Head of caudate nucleus (tissue), 42 donors: Measurements from ENCODE around the gene SLC13A3.

Experiments used
- DNase-seq, 42 donors: peaks; one replicate each; pipeline versions ENCODE4 v3.0.0 to v3.0.0-alpha.2; 2020 to 2021; ENCODE audit warnings: mixed read lengths in 7 of 42
- intact Hi-C: fragments of 100-400 bp; cut with DNase I; formaldehyde crosslinking; loops from one replicate; pipeline ENCODE4 v1.15.0; 2022

The SLC13A3 gene

GRCh38 chr20:46619445-46619844 is 31.8 kb downstream of the SLC13A3 start:
- no peak for DNase-seq
- intact Hi-C loops, result no loop called here

GRCh38 chr20:46618316-46619100 is 32.8 kb downstream of the SLC13A3 start:
- peak in 1 of 42 donors; percentile 45 for DNase-seq
- intact Hi-C loops, result no loop called here

- DNase-seq, result no peak
- intact Hi-C loops, result no loop called here
These were observed 36.8 kb downstream of the SLC13A3 start for GRCh38 chr20:46614503-46614902.

GRCh38 chr20:46610145-46610544 is 41.1 kb downstream of the SLC13A3 start:
- no peak for DNase-seq
- intact Hi-C loops, result no loop called here

GRCh38 chr20:46609043-46609442 is 42.2 kb downstream of the SLC13A3 start:
- DNase-seq, result no peak
- intact Hi-C loops, result no loop called here

- intact Hi-C loops, result no loop called here
- no peak for DNase-seq
These were observed 43.3 kb downstream of the SLC13A3 start for GRCh38 chr20:46607849-46608497.

- intact Hi-C loops, result no loop called here
These were observed 43.9 kb downstream of the SLC13A3 start for GRCh38 chr20:46607191-46607848.

GRCh38 chr20:46606817-46607190 is 44.5 kb downstream of the SLC13A3 start:
- peak in 1 of 42 donors; percentile 8 for DNase-seq
- intact Hi-C loops, result no loop called here

More at GRCh38 chr20:46607191-46607848, 43.9 kb downstream of the SLC13A3 start:
- no peak for DNase-seq

- intact Hi-C loops, result no loop called here
These were observed 45.1 kb downstream of the SLC13A3 start for GRCh38 chr20:46605978-46606816.

GRCh38 chr20:46605181-46605580 is 46.1 kb downstream of the SLC13A3 start:
- DNase-seq, result no peak
- intact Hi-C loops, result no loop called here

More at GRCh38 chr20:46605978-46606816, 45.1 kb downstream of the SLC13A3 start:
- no peak for DNase-seq

GRCh38 chr20:46604551-46605133 is 46.6 kb downstream of the SLC13A3 start:
- intact Hi-C loops, result no loop called here
- DNase-seq, result no peak

GRCh38 chr20:46602429-46602828 is 48.8 kb downstream of the SLC13A3 start:
- intact Hi-C loops, result no loop called here
- no peak for DNase-seq

- intact Hi-C loops, result no loop called here
- no peak for DNase-seq
These were observed 49.6 kb downstream of the SLC13A3 start for GRCh38 chr20:46601603-46602122.

GRCh38 chr20:46600286-46600752 is 50.9 kb downstream of the SLC13A3 start:
- intact Hi-C loops, result no loop called here
- no peak for DNase-seq

- intact Hi-C loops, result no loop called here
- no peak for DNase-seq
These were observed 51.9 kb downstream of the SLC13A3 start for GRCh38 chr20:46599227-46599987.

- DNase-seq, result no peak
- intact Hi-C loops, result no loop called here
These were observed 55.3 kb downstream of the SLC13A3 start for GRCh38 chr20:46595933-46596332.

- no peak for DNase-seq
- intact Hi-C loops, result no loop called here
These were observed 56.5 kb downstream of the SLC13A3 start for GRCh38 chr20:46594725-46595124.
